Small intestine (tissue), 7 donors: Measurements from ENCODE around the gene IGLL5. TPM values are rescaled to one million over a fixed set of nuclear protein-coding genes. Genes with fewer than 3 reads are reported as not detected.
A peak's percentile ranks its signal among the peaks of the same experiment; 100 is the strongest.
"Not testable (repeated sequence)": the region's sequence is repeated elsewhere in the genome, so short reads cannot be mapped to it uniquely, and the experiment has no call there.

Source experiments
- DNase-seq, 2 donors: peaks; one replicate each; pipeline versions ENCODE4 v3.0.0 to v3.0.0-alpha.2; 2013
- FAIRE-seq: peaks from 2 replicates; lab custom pipeline; 2012; peaks lifted over from hg19 to GRCh38; lab: Jason Lieb, UNC
- H3K27ac ChIP-seq, 3 donors: one replicate each; pipeline ENCODE4 v1.5.1; 2013; ENCODE audit warnings: low read length in 2 of 3, mild to moderate bottlenecking in 2 of 3, control low read depth in 1 of 3, inconsistent platforms in 1 of 3, low read depth in 1 of 3, moderate library complexity in 1 of 3
- H3K27me3 ChIP-seq, 3 donors: one replicate each; pipeline ENCODE4 v1.6.1; 2013; ENCODE audit warnings: low read length in 3 of 3, inconsistent platforms in 1 of 3; ENCODE audit not compliant: control insufficient read depth in 3 of 3, insufficient read depth in 3 of 3
- H3K36me3 ChIP-seq, 3 donors: one replicate each; pipeline ENCODE4 v1.6.1; 2013; ENCODE audit warnings: low read length in 3 of 3, inconsistent platforms in 1 of 3, low read depth in 1 of 3, mild to moderate bottlenecking in 1 of 3, moderate library complexity in 1 of 3; ENCODE audit not compliant: control insufficient read depth in 3 of 3, insufficient read depth in 2 of 3
- H3K4me1 ChIP-seq, 3 donors: one replicate each; pipeline ENCODE4 v1.6.1; 2013; ENCODE audit warnings: low read length in 2 of 3, inconsistent platforms in 1 of 3, low read depth in 1 of 3, mild to moderate bottlenecking in 1 of 3, moderate library complexity in 1 of 3; ENCODE audit not compliant: control insufficient read depth in 3 of 3, insufficient read depth in 2 of 3
- H3K4me3 ChIP-seq, 3 donors: one replicate each; pipeline ENCODE4 v1.5.1; 2013; ENCODE audit warnings: low read length in 3 of 3, control low read depth in 1 of 3, inconsistent platforms in 1 of 3, low read depth in 1 of 3, mild to moderate bottlenecking in 1 of 3, moderate library complexity in 1 of 3
- H3K9me3 ChIP-seq, 2 donors: one replicate each; pipeline ENCODE4 v1.6.1; 2013; ENCODE audit warnings: low read depth in 1 of 2, low read length in 1 of 2; ENCODE audit not compliant: control insufficient read depth in 2 of 2, insufficient read depth in 1 of 2
- WGBS, 3 donors: extraction: QIAGEN DNeasy Blood & Tissue Kit; methylation state at CpG; one replicate each; pipeline ENCODE4 v1.1.7; 2013; 5-methylcytosine and 5-hydroxymethylcytosine counted together
- polyA plus RNA-seq, 4 donors: library from polyadenylated mRNA; stranded (reverse) in 3 of 4; unstranded in 1 of 4; fragments of 200-250 nt in 3 of 4; fragments of 120-200 nt in 1 of 4; gene quantifications; one replicate each; pipeline versions ENCODE4 v1.2.1 to v1.2.3, GENCODE V29; 2013
- donor health status: healthy with polysubstance abuse.
- donor health status: control.
- donor health status: control.
- donor health status: Bipolar disorder and iron deficiency.
- donor health status: healthy.

Gene IGLL5
- polyA plus RNA-seq, 4 donors, result 0.34 to 215 (median 15.1) TPM

DNA sequence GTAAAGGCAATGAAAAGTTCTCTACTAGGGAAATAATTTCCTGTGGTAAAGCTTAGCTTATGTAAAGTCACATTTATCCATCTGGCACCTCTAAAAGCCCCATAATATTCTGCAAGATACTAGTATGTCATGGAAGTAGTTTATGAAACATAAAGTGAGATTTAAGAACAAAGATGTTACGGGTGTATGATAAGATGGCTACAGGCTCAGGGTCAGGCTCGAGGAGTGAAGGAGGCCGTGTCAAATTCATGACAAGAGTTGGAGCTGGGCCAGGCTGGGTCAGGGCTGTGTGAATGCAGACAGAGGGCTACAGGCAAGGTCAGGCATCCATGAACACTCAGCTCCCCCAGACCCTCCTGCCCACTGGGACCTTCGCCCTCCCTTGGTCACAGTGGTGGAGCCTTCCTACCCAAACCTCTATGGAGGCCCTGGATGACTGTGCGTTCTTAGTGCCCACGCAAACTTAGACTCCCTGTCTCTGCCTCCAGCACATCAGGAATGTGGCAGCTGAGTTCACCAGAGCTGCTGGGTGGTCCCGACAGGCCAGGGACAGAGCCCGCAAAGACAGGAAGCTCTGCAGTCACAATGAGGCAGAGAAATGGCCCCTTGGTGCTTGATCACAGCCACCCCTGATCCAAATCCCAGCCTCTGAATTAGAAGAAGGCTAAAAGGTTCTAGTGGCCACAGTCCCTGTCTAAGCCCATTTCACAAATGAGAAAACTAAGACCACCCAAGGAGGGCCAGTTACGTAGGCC is 14.8 kb downstream of the IGLL5 start:
- Histone ChIP-seq H3K36me3 (no peaks in the 10 kb centered on the region), H3K9me3 (no peaks in the 10 kb centered on the region), H3K27ac (peak overlapping the region in 1 of 3 donors; percentile 72), H3K4me3 (no peak overlapping the region), H3K27me3 (no peaks in the 10 kb centered on the region), H3K4me1 (no peaks in the 10 kb centered on the region)
- FAIRE-seq, result no peak
- no peak for DNase-seq
- WGBS, 3 donors, result 72 to 79% (median 75%) methylated on average over 9 of the region's 9 CpGs

DNA sequence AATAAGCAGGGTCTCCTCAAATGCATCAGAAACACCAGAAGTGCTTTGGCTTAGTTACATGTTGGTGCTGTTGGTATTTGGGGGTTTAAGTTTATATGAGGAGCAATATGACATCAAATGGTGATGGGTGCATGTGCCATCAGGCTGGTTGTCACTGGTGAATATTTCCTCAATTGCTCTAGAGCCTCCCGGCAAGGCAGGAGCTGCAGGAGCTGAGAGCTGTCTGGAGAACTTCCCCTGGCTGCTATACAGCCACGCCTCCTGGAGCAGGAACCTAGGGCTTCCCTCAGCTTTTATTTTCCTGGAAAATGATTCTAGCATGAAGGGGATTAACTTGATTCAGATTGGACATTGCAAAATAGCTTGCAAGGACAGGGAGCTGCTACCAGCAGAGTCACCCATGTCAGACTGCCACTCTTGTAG is 15.8 kb downstream of the IGLL5 start:
- FAIRE-seq (no peak), DNase-seq (peak in 1 of 2 donors; percentile 20)
- Histone ChIP-seq H3K9me3 (no peaks in the 10 kb centered on the region), H3K27me3 (no peaks in the 10 kb centered on the region), H3K4me1 (no peaks in the 10 kb centered on the region), H3K4me3 (no peak overlapping the region), H3K36me3 (no peaks in the 10 kb centered on the region), H3K27ac (peak overlapping the region in 1 of 3 donors; percentile 22)
- WGBS, 3 donors, result 35 to 42% (median 40%) methylated on average over 2 of the region's 2 CpGs

DNA sequence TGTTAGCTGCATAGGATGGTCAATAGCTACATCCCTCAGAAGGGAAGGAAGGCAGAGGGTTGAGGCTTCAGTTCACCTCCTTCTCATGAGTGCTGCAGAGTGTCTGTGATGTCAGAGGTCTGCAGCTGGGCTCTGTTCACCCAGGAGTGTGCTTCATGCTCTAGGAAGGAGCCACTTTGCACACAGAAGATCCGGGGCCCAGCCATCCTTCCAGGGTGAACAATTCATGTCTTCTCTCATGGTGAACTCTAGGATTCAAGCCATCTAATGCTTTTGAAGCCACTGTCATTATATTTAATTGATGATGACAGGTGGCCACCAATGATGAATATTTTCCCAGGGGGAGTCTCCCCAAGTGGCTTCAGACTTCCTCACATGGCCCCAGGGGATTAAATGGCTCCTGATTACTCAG is 16.2 kb downstream of the IGLL5 start:
- H3K4me1 ChIP-seq, H3K36me3 ChIP-seq, FAIRE-seq, DNase-seq, H3K9me3 ChIP-seq, H3K4me3 ChIP-seq, H3K27me3 ChIP-seq: not testable (repeated sequence)
- H3K27ac ChIP-seq, result peak overlapping the region in 1 of 3 donors; percentile 18
- WGBS, 3 donors, result 65 to 83% (median 68%) methylated on average over 1 of the region's 1 CpG

DNA sequence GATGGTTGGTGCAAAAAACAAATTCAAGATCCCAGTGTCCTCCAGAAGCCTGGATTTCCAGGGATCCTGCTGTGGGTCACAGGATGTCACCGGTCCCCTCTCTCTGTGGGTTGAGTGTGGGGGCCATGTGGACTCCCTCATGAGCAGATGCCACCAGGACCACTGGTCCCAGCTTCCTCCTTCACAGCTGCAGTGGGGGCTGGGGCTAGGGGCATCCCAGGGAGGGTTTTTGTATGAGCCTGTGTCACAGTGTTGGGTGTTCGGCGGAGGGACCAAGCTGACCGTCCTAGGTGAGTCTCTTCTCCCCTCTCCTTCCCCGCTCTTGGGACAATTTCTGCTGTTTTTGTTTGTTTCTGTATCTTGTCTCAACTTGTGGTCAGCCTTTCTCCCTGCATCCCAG is 17.1 kb downstream of the IGLL5 start:
- WGBS, 3 donors, result 90 to 98% (median 93%) methylated on average over 4 to 5 of the region's 5 CpGs
- FAIRE-seq, H3K9me3 ChIP-seq, DNase-seq, H3K4me1 ChIP-seq, H3K4me3 ChIP-seq, H3K36me3 ChIP-seq, H3K27me3 ChIP-seq, H3K27ac ChIP-seq: not testable (repeated sequence)

DNA sequence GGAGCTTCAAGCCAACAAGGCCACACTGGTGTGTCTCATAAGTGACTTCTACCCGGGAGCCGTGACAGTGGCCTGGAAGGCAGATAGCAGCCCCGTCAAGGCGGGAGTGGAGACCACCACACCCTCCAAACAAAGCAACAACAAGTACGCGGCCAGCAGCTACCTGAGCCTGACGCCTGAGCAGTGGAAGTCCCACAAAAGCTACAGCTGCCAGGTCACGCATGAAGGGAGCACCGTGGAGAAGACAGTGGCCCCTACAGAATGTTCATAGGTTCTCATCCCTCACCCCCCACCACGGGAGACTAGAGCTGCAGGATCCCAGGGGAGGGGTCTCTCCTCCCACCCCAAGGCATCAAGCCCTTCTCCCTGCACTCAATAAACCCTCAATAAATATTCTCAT is 18.8 kb downstream of the IGLL5 start:
- not testable (repeated sequence) for FAIRE-seq, DNase-seq, H3K4me1 ChIP-seq, H3K27me3 ChIP-seq, H3K9me3 ChIP-seq, H3K36me3 ChIP-seq, H3K27ac ChIP-seq, H3K4me3 ChIP-seq
- 75 to 85% (median 79%) methylated on average over 5 to 8 of the region's 10 CpGs for WGBS, 3 donors

DNA sequence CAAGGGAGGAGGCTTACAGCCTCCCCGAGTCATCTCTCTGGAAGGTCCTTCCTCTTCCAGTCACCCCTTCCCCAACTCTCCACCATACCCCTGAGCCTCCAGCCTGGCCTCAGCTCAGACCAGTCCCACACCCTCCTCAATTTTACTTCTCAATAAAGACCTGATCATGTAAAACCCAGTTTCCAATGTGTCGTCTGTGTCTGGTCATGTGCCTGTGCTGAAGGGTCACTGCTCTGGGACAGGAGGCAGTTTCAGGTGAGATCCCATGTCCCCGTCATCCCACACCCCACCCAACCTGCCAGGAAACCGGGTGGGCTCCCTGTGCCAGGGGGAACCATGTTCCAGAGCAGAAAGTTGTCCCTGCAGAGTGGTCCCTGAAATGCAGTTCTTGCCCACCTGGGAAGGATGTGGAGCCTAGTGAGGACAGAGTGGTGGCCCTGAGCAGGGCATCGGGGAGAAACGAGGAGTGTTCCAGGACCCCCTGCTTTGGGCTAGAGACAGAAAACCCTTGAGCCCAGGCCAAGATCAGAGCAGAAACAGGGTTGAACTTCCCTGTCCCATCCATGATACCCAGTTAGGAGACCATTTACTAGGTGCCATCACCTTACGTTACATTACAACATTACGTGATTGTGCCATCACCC is 19.4 kb downstream of the IGLL5 start:
- H3K27me3 ChIP-seq, result peaks cover 0 to 2% (median 0%) of the 10 kb centered on the region in 3 donors
- H3K9me3 ChIP-seq, result no peaks in the 10 kb centered on the region
- H3K36me3 ChIP-seq, result no peaks in the 10 kb centered on the region
- 75 to 90% (median 82%) methylated on average over 8 of the region's 8 CpGs for WGBS, 3 donors
- DNase-seq (no peak), FAIRE-seq (no peak)
- no peak overlapping the region for H3K27ac ChIP-seq
- no peaks in the 10 kb centered on the region for H3K4me1 ChIP-seq
- H3K4me3 ChIP-seq, result no peak overlapping the region

DNA sequence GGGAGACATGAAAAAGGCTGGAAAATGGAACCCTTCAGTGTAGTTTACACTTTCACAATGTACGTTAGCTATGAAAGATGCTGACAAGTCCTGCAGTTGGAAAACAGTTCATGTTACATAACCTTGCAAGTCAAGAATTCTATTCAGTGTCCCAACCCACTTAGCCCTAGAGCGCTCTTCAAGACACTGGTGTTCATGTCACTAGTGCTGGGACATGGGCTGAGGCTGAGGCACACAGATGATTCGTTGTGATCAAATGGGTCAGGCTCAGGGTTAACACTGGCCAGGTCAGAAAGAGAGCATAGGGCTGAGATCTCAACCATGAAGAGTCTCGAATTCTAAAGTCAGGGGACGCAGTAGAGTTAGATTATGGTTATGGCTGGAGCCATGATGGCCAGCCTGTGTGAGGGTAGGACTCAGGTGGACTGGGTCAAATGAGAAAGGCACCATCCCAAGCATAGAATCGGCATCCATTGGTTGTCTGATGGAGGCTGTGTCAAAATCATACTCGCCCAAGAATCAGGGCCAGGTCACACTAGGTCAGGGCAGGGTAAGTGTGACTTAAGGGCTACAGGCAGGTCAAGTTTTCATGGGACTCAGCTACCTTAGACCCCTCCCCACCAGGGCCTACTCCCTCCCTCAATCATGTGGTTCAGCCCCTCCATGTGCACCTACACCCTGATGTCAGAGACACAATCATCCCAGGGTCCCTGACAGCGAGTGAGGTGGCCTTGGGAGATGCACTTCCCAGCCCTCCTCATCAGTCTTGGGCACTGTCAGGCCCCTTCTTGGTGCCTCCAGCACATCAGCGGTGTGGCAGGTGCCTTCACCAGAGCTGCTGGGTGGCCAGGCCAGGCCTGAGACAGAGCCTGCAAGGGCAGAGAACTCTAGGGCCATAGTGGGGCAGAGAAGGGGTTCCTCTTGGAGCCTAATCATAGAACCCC is 20.2 kb downstream of the IGLL5 start:
- Histone ChIP-seq H3K9me3 (no peaks in the 10 kb centered on the region), H3K27me3 (peaks cover 0 to 2% (median 0%) of the 10 kb centered on the region in 3 donors), H3K36me3 (no peaks in the 10 kb centered on the region), H3K4me3 (no peak overlapping the region), H3K27ac (no peak overlapping the region), H3K4me1 (no peaks in the 10 kb centered on the region)
- DNase-seq (no peak), FAIRE-seq (no peak)
- 82 to 89% (median 86%) methylated on average over 9 of the region's 9 CpGs for WGBS, 3 donors

DNA sequence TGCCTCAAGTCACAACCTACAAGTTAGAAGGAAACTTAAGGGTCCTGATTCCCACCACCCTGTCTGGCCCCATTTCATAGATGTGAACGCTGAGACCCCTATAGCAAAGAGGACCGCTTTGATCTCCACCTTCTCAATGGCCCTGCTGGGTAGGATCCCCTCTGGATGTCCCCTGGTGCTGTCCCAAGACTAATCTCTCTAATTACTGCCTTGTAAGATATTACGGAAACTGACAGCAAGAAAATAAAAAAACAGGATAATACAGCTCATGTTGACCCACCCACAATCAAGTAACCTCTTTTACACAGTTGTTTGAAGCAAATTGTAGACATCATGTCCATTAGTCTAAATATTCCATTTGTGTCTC is 20.9 kb downstream of the IGLL5 start:
- H3K27ac ChIP-seq, result no peak overlapping the region
- no peak for FAIRE-seq
- H3K36me3 ChIP-seq, result no peaks in the 10 kb centered on the region
- no peak for DNase-seq
- H3K4me3 ChIP-seq, result no peak overlapping the region
- H3K4me1 ChIP-seq, result no peaks in the 10 kb centered on the region
- no peaks in the 10 kb centered on the region for H3K9me3 ChIP-seq
- WGBS, 3 donors, result 76 to 89% (median 78%) methylated on average over 3 of the region's 3 CpGs
- peaks cover 0 to 2% (median 0%) of the 10 kb centered on the region in 3 donors for H3K27me3 ChIP-seq
